HG02798 (cell line): ENCODE results near the gene UCN3.
"Not testable (repeated sequence)": the region's sequence is repeated elsewhere in the genome, so short reads cannot be mapped to it uniquely, and the experiment has no call there.

Experiments
- ATAC-seq: cut with Tn5 transposase; IDR thresholded peaks from one replicate; pipeline ENCODE4 v1.9.1; 2021; ENCODE audit warnings: mild to moderate bottlenecking; ENCODE audit not compliant: unreplicated experiment, poor library complexity

UCN3 gene

GRCh38 chr10:5364374-5364773 is 392 bp upstream of the UCN3 start:
- ATAC-seq: no peak

DNA sequence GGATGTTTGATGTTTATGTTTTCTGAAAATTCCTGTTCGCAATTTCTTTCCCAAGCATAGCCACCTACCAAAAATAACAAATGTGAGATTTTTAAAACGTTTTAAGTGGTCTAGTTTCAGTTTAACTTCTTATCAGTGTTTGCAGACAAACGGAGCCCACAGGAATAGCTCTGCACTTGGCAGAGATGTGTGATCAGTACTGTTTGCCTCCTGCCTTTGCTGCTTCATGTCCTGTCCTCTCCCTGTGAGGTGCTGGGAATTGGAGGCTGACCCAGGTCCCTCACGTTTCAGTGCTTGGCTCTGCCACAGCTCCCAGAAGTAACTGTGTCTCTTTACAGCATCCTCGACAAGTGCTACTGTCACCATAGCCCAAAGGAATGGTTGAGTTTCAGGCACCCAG is 1.2 kb downstream of the UCN3 start:
- ATAC-seq: no peak

DNA sequence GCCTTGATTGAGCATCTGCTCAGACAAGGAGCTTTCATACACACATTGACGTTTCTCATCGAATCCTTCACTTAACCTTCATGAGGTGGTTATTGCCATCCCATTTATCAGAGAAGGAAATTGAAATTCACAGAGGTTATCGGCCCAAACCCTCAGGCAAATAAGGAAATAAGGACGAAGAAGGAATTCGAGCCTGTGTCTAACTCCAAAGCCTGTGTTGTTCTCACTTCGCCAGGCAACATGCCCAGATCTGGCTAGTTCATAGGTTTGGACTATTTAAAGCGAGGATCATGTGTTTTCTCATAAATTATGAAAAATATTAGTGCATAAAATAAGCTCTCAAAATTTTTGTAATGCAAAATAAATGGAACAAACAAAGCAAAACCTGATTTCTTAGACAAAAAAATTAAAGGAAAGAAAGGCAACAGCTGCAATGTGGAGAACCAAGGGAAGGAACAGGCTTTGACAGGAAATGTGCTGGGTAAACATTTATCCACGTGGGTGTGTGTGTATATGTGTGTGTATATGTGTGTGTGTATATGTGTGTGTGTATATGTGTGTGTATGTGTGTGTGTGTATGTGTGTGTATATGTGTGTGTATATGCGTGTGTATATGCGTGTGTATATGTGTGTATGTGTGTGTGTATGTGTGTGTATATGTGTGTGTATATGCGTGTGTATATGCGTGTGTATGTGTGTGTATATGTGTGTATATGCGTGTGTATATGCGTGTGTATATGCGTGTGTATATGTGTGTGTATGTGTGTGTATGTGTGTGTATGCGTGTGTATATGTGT is 4.8 kb downstream of the UCN3 start:
- no peak for ATAC-seq

- no peak for ATAC-seq
Observed at GRCh38 chr10:5370493-5371352, 6.0 kb downstream of the UCN3 start.

- no peak for ATAC-seq
Observed at GRCh38 chr10:5373307-5373706, 8.5 kb downstream of the UCN3 start.

- ATAC-seq: no peak
Observed at GRCh38 chr10:5373891-5374611, 9.3 kb downstream of the UCN3 start.

- no peak for ATAC-seq
Observed at GRCh38 chr10:5376450-5376849, 11.7 kb downstream of the UCN3 start.

DNA sequence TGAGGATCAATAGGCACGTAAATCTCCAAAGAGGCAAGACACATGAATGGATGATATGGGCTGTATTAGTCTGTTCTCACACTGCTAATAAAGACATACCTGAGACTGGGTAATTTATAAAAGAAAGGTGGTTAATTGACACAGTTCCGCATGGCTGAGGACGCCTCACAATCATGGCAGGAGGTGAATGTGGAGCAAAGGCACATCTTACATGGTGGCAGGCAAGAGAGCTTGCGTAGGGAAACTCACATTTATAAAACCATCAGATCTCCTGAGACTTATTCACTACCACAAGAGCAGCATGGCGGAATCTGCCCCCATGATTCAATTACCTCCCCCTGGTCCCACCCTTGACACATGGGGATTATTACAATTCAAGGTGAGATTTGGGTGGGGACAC is 14.4 kb downstream of the UCN3 start:
- not testable (repeated sequence) for ATAC-seq

DNA sequence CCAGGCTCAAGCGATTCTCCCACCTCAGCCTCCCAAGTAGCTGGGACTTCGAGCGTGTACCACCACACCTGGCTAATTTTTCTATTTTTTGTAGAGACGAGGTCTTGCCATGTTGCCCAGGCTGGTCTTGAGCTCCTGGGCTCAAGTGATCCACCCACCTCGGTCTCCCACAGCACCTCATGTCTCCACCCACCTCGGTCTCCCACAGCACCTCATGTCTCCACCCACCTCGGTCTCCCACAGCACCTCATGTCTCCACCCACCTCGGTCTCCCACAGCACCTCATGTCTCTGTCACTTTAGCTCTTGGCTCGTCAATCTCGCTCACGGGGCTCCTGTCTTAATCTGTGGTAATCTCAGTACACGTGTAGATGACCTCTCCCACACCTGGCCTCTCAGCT is 15.6 kb downstream of the UCN3 start:
- ATAC-seq: not testable (repeated sequence)

- no peak for ATAC-seq
Observed at GRCh38 chr10:5381187-5381586, 16.4 kb downstream of the UCN3 start.

DNA sequence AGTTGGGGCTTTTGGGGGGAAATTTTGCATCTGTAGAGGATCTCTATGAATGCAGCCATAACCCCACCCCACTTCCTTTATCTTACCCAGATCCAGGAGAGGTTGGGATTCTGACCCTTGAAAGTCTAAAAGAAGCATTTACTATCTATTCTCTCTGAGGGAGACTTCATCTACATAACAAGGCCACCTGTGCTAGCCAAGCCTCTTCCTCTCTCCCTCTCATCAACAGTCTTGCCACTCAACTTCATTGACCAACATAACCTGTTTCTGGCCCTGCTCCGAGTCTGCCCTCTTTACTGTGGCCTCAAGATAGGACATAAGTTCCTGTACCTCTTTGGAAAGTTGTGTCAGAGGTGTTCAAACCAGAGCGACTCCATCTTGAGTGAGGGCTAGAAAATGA is 20.5 kb downstream of the UCN3 start:
- no peak for ATAC-seq

DNA sequence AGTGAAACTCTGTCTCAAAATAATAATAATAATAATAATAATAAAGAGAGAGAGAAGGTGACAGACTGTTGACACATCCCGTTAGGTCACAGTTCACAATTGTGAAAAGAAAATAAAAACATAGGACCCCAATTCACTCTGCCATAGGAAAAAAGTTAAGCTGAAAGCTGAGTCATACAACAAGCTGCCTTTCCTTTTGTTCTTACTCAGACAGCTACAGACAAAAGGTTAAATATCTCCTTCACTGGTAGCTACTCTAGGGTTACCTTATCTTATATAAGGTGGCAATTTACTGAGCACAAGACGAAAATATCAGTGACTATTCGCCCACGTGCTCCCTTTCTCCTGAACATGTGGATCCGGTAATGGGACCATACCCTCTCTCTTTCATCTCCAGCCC is 22.4 kb downstream of the UCN3 start:
- no peak for ATAC-seq

DNA sequence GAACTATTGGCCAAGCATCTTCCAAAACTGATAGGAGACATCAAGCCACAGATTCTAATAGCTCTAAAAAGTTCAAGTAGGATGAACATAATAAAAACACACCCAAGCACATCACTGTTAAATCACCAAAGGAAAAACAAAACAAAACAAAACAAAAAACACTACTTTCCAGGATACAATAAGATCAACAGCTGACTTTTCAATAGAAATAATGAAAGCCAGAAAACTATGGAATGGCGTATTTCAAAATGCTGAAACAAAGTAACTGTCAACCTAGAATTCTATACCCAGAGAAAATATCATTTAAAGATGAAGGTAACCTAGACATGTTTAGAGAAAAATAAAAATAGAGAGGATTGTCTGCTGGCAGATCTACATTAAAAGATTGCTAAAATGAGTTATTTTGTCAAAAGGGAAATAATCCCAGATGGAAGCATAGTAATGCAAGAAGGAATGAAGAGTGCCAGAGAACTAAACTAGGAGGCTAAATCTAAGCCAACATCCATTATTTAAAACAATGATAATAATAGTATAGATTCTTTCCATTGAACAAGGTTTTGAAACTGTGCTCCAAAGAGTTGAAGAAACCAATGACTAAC is 25.9 kb downstream of the UCN3 start:
- no peak for ATAC-seq

- no peak for ATAC-seq
Observed at GRCh38 chr10:5391790-5392189, 27.0 kb downstream of the UCN3 start.

GRCh38 chr10:5393529-5393928 is 28.8 kb downstream of the UCN3 start:
- no peak for ATAC-seq

- ATAC-seq: no peak
Observed at GRCh38 chr10:5395168-5395567, 30.4 kb downstream of the UCN3 start.

GRCh38 chr10:5396556-5397300 is 32.0 kb downstream of the UCN3 start:
- no peak for ATAC-seq

DNA sequence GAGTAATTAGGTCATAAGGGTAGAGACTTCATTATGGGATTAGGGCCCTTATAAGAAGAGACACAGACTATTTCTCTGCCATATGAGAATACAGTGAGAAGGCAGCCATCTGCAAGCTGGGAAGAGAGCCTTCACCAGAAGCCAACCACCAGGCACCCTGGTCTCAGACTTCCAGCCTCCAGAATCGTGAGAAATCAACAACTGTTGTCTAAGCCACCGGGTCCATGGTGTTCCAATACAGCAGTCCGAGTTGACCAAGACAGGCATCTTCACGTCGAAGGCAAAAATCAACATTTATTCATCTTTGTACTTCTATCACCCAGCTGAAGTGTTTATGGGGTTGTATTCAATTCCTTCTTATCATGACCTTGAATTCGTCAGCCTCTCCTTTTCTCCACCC is 34.6 kb downstream of the UCN3 start:
- no peak for ATAC-seq

GRCh38 chr10:5400468-5401240 is 35.9 kb downstream of the UCN3 start:
- ATAC-seq: no peak
